ENCODE data around the gene SYTL3.

SYTL3 gene

GRCh38 chr6:158705386-158706126, 55.7 kb downstream of the SYTL3 start:
- Histone ChIP-seq H3K27me3 (replicated peaks) (no peaks in the 10 kb centered on the region), H3K4me3 (ENCODE audit: low read depth, low read length) (no peak overlapping the region), H3K27ac (no peak overlapping the region), H3K36me3 (replicated peaks) (no peaks in the 10 kb centered on the region)
- in situ Hi-C loops (cut with HindIII; ENCODE audit: low pct_ligation_motif_present, low sequenced_read_pairs), result loop anchor here (25.0 kb wide), 1 partner anchor 257 kb away; no protein-coding TSS in a partner anchor
- TF ChIP-seq, protein P1, sequence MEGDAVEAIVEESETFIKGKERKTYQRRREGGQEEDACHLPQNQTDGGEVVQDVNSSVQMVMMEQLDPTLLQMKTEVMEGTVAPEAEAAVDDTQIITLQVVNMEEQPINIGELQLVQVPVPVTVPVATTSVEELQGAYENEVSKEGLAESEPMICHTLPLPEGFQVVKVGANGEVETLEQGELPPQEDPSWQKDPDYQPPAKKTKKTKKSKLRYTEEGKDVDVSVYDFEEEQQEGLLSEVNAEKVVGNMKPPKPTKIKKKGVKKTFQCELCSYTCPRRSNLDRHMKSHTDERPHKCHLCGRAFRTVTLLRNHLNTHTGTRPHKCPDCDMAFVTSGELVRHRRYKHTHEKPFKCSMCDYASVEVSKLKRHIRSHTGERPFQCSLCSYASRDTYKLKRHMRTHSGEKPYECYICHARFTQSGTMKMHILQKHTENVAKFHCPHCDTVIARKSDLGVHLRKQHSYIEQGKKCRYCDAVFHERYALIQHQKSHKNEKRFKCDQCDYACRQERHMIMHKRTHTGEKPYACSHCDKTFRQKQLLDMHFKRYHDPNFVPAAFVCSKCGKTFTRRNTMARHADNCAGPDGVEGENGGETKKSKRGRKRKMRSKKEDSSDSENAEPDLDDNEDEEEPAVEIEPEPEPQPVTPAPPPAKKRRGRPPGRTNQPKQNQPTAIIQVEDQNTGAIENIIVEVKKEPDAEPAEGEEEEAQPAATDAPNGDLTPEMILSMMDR (IDR thresholded peaks at IDR 0.05; ENCODE audit: low read depth, low read length, missing control alignments), result no peak
- DNase-seq, result no peak

DNA sequence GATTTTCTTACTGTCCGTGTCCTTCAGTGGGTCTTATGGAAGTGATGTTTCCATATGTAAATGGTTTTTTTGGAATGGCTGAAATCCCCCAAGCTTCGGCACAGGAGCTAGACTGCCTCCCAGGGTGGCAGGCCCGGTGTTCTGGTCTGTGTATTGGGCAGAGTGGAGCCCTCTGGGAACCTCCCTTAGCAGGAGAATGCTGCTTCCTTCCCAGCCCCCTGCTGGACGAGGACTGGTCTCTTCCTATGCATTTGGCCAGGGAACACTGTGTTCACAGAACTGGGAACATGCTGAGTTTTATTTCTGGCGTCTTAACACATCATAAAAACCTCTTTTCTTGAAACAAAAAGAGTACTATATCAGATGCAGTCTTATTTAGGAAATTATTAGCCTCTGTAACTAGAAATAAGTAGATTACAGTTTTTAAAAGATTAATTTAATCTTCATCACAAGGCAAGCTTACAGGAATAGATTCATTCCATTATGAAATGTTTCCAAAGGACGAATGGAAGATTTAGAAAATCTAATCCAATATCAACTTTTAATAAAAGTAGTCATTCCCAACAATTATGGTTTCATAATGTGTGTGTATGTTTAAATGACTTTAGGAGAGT, 56.6 kb downstream of the SYTL3 start:
- peak; percentile 38 for DNase-seq
- H3K27me3 ChIP-seq (replicated peaks), result no peaks in the 10 kb centered on the region
- in situ Hi-C loops (cut with HindIII; ENCODE audit: low pct_ligation_motif_present, low sequenced_read_pairs), result loop anchor here (25.0 kb wide), 1 partner anchor 256 kb away; no protein-coding TSS in a partner anchor
- TF ChIP-seq, protein P1 (IDR thresholded peaks at IDR 0.05; ENCODE audit: low read depth, low read length, missing control alignments), result peak; percentile 90
- H3K27ac ChIP-seq, result no peak overlapping the region
- no peaks in the 10 kb centered on the region for H3K36me3 ChIP-seq (replicated peaks)
- no peak overlapping the region for H3K4me3 ChIP-seq (ENCODE audit: low read depth, low read length)

GRCh38 chr6:158707120-158707820, 57.4 kb downstream of the SYTL3 start:
- in situ Hi-C loops (cut with HindIII; ENCODE audit: low pct_ligation_motif_present, low sequenced_read_pairs), result loop anchor here (25.0 kb wide), 1 partner anchor 255 kb away; no protein-coding TSS in a partner anchor
- Histone ChIP-seq H3K27ac (peak overlapping the region; percentile 6), H3K36me3 (replicated peaks) (no peaks in the 10 kb centered on the region), H3K4me3 (ENCODE audit: low read depth, low read length) (no peak overlapping the region), H3K27me3 (replicated peaks) (no peaks in the 10 kb centered on the region)
- TF ChIP-seq, protein P1 (IDR thresholded peaks at IDR 0.05; ENCODE audit: low read depth, low read length, missing control alignments), result no peak
- peak; percentile 29 for DNase-seq

- Histone ChIP-seq H3K4me3 (ENCODE audit: low read depth, low read length) (no peak overlapping the region), H3K36me3 (replicated peaks) (no peaks in the 10 kb centered on the region), H3K27me3 (replicated peaks) (no peaks in the 10 kb centered on the region), H3K27ac (peak overlapping the region; percentile 6)
- TF ChIP-seq, protein P1 (IDR thresholded peaks at IDR 0.05; ENCODE audit: low read depth, low read length, missing control alignments), result no peak
- in situ Hi-C loops (cut with HindIII; ENCODE audit: low pct_ligation_motif_present, low sequenced_read_pairs), result loop anchor here (25.0 kb wide), 1 partner anchor 254 kb away; no protein-coding TSS in a partner anchor
- DNase-seq, result no peak
Measured at GRCh38 chr6:158707821-158708195, 58.0 kb downstream of the SYTL3 start.

GRCh38 chr6:158708239-158708638, 58.4 kb downstream of the SYTL3 start:
- peak; percentile 52 for DNase-seq
- in situ Hi-C loops (cut with HindIII; ENCODE audit: low pct_ligation_motif_present, low sequenced_read_pairs), result loop anchor here (25.0 kb wide), 1 partner anchor 254 kb away; no protein-coding TSS in a partner anchor
- Histone ChIP-seq H3K36me3 (replicated peaks) (no peaks in the 10 kb centered on the region), H3K27ac (no peak overlapping the region), H3K4me3 (ENCODE audit: low read depth, low read length) (no peak overlapping the region), H3K27me3 (replicated peaks) (no peaks in the 10 kb centered on the region)
- TF ChIP-seq, protein P1 (IDR thresholded peaks at IDR 0.05; ENCODE audit: low read depth, low read length, missing control alignments), result peak; percentile 39
